ENCODE data around the gene NES.

Gene NES

GRCh38 chr1:156676820-156677615, at the start of gene NES:
Gene NES (minus strand): TSS chr1:156677407. CDS start chr1:156677264, 143 bp downstream.
- no peak for FAIRE-seq

- FAIRE-seq: no peak
Measured at GRCh38 chr1:156726549-156727226, 49.5 kb upstream of the NES start.

- FAIRE-seq: peak; percentile 29
Measured at GRCh38 chr1:156725683-156726280, 48.6 kb upstream of the NES start.

DNA sequence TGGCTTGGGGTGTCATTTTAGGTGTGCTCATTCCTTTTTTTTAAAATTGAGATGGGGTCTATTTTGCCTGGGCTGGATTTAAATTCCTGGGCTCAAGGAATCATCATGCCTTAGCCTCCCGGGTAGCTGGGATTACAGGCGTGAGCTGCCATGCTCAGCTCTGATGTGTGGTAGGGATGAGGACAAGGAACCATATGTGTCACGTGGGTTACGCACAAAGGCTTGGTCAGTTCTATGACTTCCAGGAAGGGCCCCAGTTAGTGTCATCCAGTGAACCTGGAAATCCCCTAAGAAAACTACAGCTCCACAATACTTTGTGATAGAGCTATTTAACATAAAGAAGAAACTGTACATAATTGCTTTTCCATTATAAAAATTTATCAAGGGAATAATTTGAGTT, 44.3 kb upstream of the NES start:
- no peak for FAIRE-seq

- FAIRE-seq: no peak
Measured at GRCh38 chr1:156721131-156721530, 43.9 kb upstream of the NES start.

DNA sequence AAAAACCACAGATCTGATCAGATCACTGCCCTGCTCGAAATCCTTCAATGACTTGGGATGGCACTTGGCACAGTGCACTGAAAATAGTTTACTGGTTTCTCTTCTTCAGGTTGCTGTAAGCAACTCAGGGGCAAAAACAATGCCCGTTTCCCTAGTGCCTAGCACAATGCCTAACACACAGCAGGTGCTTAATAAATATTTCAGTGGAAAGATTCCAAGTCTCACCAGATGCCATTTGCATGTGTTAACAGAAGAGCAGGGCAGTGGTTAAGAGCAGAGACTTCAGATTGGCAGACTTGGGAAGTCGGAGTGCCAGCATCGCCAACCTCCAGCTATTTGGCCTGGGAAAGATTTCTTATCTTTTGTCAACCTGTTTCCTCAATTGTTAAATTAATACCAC, 40.1 kb upstream of the NES start:
- no peak for FAIRE-seq

DNA sequence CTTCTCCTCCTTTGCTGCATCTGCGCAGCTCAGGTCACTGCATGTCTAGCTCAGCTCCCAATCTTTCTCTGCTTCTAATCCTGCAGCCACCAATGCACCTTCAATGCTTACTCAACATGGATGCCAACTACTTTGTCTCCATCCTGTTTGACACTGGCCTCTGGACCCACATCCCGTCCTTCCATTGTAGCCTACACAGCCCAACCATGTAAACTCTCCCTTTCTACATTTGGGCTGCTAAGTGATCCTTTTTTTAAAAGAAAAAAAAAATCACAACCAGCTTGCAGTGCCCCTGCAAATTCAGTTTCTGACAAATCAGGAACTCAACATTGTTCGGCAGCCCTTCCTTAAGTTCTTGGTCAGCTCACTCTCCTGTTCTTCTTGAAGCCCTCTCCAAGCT, 37.6 kb upstream of the NES start:
- no peak for FAIRE-seq

DNA sequence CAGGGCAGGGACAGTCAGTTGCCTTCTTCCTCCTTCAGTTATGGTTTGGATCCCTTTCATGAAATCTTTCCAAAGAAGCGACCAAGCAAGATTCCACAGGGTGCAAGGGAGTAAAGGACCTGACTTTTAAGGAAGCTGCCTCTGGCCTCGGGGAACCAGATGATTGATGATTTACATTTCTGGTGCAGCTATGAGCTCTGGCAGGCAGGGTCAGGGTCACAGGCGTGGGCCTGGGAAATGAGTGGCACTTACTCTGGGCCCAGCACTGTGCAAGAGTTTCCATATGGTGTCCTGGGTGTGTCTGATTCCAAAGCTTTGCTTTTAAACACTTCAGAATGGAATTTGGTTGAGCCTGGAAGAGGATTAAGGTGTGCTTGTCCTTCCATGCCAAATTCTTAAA, 35.4 kb upstream of the NES start:
- no peak for FAIRE-seq

GRCh38 chr1:156711011-156711817, 34.0 kb upstream of the NES start:
- no peak for FAIRE-seq

DNA sequence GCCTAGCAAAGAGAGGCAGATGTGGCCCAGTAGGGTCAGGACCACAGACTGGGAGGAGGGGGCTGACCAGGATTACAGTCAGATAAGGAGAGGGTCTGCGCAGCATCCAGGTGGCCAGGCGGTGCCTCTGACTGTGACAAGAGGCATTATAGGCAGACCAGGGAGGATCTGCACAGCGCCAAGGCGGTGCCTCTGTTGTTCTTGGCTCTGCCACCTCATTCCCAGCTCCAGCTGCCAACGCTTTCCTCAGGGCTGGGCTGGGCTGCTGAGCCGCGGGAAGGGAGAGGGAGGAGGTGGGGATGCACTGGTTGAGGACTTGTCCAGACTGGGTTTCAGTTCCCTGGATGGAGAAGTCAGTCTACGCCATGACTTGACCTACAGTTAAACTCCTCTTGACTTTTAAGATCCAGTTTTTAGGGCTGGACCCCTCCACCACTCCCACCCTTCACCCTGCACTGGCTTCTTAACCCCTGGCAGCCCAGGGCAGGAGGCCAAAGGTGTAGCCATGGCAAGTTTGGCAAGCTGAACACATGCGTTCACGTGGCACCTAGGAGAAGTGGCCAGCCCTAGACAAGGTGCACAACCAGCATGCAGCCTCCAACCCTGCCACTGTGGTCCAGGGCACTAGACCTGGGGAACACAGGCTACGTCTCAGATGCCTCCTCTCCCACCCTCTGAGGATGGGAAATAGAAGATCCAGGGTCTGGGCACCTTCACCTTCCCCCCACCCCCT, 32.7 kb upstream of the NES start:
- FAIRE-seq: no peak

DNA sequence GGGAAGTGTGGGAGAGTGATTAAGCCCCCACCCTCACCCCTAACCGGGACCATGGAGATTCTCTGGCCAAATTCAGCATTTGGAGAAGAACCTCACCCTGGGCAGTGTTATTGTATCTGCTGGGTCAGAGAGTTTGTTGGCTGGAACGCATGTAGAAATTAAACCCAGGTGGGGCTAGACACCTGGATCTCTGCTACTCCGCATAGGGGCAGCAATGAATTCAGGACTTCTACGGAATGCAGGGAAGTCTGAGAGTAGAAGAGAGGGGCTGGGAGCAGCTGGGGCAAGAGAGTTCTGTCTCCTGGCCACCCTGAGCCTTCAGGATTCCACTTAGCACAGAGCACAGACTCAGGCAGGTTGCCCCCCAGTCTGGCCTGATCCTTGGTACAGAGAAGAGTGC, 31.8 kb upstream of the NES start:
- no peak for FAIRE-seq

- no peak for FAIRE-seq
Measured at GRCh38 chr1:156708218-156708661, 31.0 kb upstream of the NES start.

- no peak for FAIRE-seq
Measured at GRCh38 chr1:156707417-156708217, 30.4 kb upstream of the NES start.

- no peak for FAIRE-seq
Measured at GRCh38 chr1:156706657-156707416, 29.6 kb upstream of the NES start.

- FAIRE-seq: no peak
Measured at GRCh38 chr1:156705918-156706656, 28.9 kb upstream of the NES start.

DNA sequence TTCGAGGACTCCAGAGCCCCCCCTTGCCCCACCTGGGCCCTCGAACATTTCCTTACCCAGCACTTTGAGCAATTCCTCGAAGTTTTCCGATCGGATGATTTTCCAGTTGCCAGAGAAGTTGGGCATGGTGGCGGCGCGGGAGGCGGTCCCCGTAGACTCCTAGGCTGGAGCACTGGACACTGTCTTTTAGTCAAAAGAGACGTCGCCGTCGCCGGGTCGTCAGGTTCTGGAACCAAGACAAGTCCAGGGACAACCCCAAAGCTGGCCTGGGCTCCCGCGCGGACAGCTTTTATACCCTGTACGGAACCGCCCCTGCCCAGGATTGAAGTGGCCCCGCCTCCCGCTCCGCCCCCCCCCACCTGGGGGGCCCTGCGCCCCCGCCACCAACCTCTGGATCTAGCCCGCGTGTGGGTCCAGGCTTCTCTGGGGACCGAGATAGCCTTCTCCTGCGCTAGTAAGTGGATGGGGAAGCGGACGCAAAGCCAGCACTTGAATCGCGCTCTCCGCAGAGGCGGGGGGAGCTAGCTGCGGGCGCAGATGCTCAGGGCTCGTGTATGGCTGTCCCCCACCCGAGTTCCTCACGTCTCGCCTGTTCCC, 28.2 kb upstream of the NES start, which contains the start of gene CRABP2:
Gene CRABP2 (minus strand): TSS at position 263 of the 597 bp plus-strand sequence. CDS start 137 bp downstream, at position 126.
- FAIRE-seq: no peak

DNA sequence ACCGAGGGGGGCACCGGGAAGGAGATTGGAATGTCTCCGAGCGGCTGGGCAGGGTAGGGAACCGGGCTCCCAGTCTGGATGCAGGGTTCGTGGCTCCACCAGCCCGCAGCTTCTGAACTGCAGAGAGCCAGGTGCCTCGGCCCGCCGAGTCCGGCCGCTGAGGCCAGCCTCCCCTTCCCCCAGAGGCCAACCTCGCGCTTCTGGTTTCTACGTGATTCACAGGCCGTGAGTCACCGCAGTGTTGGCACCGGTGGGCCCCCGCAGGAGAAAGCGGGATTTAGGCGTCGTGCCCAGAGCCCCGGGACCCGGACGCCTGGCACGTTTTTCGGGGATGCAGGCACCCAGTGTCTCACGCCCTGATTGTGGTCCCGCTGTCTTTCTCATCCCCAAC, 27.7 kb upstream of the NES start:
- FAIRE-seq: no peak

DNA sequence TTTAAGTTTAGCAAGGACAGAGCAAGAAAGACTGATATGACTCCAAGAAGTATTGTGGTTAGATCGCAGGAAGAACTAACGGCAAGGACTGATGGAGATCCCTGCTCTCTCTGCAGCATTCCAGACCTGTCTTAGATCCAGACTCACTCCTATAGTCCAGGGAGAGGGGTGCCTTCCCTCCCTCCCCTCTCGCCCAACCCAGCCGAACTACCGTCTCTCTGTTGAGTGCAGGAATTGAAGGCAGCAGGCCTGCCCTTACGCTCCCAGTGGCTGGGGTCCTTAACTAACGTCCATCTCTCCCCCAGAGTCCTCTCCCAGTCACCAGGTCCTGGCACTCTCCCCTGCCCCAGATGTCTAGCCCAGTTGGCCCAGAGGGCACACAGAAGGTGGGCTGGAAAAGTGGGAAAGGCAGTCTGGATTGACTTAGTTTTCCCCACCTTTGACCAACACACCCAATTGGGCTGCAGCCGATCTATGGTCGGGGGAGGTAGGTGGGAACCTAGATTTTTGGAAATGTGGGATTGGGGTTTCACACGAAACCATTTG, 27.0 kb upstream of the NES start:
- FAIRE-seq: no peak

DNA sequence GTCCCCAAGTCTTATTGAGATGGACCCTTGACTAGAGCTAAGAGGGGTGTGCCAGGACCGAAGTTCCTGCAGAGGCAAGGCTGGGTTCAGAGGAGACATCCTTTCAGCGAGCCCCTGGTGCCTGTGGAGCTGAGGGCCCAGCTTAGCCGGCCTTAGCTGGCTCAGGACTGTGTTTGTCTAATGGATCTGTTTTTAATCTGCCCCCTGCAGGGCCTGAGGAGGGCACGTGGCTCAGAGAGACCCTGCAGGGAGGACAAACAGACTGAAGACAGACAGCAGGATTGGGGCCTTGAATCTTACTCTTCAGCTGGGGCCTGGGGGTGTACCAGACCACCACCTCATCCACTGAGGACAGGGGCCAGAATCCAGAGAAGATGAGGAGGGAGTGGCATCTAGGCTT, 26.5 kb upstream of the NES start:
- FAIRE-seq: no peak
